ENCODE data around the gene DDX3X.
"Not testable (repeated sequence)": the region's sequence is repeated elsewhere in the genome, so short reads cannot be mapped to it uniquely, and the experiment has no call there.

DDX3X gene

DNA sequence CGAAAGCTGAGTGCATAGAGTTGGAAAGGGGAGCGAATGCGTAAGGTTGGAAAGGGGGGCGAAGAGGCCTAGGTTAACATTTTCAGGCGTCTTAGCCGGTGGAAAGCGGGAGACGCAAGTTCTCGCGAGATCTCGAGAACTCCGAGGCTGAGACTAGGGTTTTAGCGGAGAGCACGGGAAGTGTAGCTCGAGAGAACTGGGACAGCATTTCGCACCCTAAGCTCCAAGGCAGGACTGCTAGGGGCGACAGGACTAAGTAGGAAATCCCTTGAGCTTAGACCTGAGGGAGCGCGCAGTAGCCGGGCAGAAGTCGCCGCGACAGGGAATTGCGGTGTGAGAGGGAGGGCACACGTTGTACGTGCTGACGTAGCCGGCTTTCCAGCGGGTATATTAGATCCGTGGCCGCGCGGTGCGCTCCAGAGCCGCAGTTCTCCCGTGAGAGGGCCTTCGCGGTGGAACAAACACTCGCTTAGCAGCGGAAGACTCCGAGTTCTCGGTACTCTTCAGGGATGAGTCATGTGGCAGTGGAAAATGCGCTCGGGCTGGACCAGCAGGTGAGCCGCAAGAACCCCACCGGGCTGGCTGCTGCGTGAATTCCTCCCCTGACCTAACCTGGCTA, at the start of gene DDX3X:
Gene DDX3X (plus strand): TSS at position 419 of the 619 bp plus-strand sequence. CDS start 91 bp downstream, at position 510.
- DNase-seq (ENCODE audit: low read depth in 2 of 2): peak; percentile 74 to 83

DNA sequence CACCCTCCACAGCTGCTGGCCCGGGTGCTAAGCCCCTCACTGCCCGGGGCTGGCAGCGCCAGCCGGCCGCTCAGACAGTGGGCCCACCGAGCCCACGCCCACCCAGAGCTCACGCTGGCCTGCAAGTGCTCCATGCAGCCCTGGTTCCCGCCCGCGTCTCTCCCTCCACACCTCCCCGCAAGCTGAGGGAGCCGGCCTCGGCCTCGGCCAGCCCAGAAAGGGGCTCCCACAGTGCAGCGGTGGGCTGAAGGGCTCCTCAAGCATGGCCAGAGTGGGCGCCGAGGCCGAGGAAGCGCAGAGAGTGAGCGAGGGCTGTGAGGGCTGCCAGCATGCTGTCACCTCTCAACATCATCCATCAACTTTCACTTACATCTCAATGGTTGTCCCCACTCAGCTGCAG, 48.0 kb upstream of the DDX3X start:
- not testable (repeated sequence) for DNase-seq (ENCODE audit: low read depth in 2 of 2)

DNA sequence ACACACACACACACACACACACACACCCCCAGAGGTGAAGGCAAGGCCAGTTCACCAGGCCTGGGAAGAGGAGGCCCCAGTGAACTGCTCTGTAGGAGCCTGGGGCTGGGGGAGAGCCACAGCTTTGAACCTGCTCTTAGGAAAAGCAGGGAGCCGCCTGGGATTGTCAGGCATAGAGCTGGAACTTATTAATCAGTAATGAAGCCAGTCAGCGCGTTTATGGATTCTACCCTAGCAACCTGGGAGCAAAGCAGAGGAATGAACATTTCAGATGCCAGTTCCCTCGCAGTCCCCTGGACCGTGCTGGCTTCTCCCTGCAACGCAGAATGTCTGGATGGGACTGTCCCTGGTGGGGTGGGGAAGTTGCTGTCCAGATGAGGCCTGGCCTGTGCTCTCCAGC, 45.3 kb upstream of the DDX3X start:
- DNase-seq (ENCODE audit: low read depth in 2 of 2): no peak

DNA sequence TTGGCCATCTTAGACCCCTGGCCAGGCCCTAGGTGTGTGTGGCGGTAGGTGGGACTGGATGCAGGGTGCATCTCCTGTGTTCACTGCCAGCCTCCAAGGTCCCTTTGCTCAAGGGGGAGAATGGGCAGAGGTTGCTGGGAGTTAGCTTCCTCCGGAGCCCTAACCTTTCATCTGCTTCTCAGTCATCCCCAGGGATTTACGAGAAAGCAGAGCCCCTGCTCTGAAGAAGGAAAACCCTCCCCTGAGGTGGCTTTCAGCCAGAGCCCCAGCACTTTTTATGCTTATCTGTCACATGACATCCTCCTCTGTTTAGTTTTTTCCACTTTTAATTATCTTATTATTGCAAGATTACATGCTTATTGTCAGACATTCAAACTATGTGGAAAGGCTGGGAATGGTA, 44.9 kb upstream of the DDX3X start:
- DNase-seq (ENCODE audit: low read depth in 2 of 2): no peak

DNA sequence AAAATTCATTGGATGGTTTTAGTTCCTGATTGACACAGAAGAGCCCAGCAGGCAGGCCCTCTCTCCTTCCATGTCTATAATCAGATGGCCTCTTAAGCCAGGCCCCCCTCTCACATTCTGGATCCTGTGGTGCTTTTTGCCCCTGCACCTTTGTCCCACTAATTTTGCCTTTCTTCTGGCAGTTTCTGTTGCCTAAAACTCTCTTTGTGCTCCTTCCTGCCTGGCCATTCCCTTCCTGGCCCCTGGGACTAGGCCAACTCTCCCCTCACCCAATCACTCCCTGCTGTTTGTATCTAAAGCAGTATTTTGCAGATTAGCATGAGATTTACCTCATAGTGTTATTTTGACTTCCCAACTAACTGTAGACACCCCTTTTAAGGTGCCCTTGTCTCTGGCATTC, 42.7 kb upstream of the DDX3X start:
- no peak for DNase-seq (ENCODE audit: low read depth in 2 of 2)

DNA sequence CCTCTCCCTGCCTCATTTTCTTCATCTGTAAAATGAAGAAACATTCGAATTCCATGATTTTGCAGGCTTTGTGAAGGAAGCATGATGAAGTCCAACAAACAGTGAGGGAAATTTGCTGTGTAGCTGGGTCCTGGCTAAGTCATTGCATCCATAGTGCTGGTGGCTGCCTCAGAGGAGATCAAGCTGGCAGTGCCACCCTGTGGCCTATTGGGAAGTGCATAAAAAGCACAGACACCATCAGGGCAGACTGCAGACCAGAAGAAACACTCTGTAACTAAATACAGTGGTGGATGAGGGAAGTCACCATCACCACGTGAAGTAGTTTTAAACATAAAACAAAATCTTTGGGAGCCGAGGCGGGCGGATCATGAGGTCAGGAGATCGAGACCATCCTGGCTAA, 40.7 kb upstream of the DDX3X start:
- DNase-seq (ENCODE audit: low read depth in 2 of 2): no peak

DNA sequence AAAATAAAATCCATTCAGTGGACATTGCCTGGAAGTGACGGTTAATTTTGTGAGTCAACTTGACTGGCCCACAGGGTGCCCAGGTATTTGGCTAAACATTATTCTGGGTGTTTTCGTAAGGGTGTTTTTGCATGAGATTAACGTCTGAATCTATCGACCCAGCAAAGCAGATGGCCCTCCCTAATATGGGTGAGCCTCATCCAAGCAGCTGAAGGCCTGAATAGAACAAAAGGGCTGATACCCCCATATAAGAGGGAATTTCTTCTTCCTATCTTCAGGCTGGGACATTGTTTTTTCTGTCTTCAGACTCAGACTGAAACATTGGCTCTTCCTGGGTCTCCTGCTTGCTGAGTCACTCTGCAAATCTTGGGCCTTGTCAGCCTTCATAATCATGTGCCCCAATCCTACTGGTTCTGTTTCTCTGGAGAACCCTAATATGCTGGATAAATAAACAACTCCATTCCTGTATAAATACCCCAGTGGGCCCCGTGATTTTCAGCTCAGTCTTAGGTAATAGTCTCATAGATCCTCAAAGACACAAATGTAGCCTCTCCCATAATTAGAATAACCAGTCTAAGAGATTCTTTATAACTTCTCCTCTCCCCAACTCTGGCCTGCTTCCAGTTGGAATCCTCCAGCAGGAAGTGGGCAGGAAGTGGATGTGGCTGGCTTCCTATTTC, 33.1 kb upstream of the DDX3X start:
- DNase-seq (ENCODE audit: low read depth in 2 of 2): no peak

DNA sequence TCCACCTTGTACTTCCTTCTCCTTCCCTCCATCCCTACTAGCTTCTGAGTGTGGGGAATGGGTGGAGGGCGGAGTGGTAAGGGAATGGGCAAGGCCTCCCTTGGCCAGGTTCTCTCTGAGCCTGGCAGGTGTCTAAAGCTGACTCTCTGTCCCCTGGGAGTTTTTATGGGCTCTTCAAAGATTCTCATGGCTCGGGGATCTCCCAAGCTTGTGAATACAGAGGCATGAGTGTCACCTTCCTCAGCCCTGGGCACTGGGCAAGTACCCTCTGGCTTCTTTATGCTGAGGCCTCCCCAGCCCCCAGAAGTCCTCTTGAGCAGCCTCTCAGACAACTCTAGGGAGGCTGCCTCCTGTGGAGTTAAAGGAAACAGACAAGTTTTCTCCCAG, 32.5 kb upstream of the DDX3X start:
- no peak for DNase-seq (ENCODE audit: low read depth in 2 of 2)

DNA sequence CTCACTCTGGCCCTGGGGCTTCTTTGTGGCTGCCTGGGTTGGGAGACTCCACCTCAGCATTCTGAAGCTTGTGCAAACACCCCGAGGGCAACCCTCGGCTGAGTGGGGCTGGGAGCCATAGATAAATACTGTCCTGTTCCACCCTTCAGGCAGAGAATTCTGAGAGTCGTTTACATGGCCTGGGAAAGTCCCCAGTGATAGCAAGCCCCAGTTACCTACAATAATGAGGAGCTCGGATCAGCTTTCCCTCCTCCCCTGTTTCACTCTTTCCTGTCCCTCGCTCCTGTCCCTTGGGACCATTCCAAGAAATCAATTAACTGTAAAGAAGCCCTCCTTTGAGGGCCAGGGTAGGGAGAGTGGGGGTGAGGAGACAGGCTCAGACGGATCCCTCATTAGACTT, 31.6 kb upstream of the DDX3X start:
- no peak for DNase-seq (ENCODE audit: low read depth in 2 of 2)

DNA sequence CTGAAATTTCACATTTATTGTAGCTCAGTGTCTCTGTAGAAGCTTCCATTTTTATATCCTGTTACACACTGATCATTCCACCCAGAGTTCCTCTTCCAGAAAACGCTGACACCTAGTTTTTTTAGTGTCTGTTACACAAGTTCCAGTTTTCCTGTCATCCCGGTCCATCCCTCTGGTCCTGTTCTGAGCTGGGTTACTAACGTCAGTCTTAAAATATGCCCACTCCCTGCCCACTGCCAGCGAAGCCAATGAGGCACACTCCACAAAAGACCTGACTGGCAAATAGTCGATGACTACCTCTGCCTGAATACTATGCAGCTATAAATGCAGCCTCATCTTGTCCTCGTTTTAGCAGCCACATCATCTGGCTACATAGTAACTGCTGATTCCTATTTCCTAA, 30.9 kb upstream of the DDX3X start:
- DNase-seq (ENCODE audit: low read depth in 2 of 2): no peak

DNA sequence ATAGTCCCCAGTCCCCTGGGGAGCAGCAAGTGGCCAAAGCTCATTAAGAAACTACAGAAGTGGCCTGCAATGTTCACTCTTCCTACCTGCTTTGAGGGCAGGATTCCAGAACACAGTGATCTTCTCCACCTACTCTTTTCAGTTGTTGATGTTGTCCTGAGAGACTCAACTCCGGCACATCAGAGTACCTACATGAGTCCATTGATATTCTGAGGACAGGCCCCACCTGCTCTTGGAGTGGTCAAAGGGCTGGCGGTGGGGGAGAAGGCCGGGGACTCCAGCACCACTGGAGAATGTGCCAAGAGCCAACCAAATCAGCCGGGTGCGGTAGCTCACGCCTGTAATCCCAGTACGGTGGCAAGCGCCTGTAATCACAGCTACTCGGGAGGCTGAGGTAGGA, 29.8 kb upstream of the DDX3X start:
- DNase-seq (ENCODE audit: low read depth in 2 of 2): no peak

DNA sequence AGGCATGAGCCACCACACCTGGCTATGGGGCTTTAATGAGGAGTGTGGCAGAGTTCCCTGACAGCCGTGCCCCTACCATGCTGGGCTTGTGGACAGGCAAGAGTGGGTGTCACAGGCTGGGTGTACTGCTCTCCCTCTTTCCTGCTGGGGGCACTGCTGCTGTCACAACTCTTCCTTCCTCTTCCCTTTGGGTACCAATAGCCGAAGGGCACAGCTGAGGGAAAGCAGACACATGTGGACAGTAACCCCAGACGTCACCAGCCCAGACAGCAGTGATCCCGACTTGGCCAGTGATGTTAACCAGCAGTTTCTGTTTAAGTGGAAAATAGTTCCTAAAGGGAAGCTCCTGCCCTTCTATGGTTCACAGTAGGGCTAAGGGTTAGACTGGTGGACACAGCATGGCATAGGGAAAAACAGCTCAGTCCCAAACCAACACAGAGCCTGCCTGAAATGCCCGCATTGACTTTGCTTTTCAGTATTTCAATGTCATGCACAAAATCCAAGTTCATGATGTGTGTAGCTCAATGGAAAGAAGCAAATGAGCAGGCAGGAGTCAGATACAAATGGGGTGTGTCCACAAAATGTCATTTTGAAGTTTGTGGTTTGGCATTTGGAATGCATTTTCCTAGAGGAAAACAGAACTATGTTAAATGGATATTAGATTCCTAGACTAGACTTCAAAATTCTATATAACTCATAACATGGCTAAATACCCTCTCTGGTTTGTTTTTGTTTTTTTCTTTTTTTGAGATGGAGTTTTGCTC, 24.9 kb upstream of the DDX3X start:
- no peak for DNase-seq (ENCODE audit: low read depth in 2 of 2)

DNA sequence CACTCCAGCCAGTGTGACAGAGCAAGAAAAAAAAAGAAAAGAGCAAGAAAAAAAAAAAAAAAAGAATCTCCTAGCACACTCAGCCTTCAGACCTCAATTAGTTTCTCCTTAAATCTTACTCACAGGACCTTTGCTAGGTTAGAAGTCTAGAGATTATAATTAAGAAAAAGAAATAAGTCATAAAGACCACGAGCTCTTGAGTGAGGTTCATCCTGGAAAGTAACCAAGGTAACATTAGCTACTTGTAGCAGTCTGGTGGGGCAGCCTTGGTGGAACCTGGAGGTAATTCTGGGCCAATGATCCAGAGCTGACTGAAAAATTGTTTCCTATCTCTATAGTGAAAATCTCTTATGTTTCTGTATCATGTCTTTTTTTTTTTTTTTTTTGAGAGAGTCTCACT, 21.2 kb upstream of the DDX3X start:
- DNase-seq (ENCODE audit: low read depth in 2 of 2): no peak

DNA sequence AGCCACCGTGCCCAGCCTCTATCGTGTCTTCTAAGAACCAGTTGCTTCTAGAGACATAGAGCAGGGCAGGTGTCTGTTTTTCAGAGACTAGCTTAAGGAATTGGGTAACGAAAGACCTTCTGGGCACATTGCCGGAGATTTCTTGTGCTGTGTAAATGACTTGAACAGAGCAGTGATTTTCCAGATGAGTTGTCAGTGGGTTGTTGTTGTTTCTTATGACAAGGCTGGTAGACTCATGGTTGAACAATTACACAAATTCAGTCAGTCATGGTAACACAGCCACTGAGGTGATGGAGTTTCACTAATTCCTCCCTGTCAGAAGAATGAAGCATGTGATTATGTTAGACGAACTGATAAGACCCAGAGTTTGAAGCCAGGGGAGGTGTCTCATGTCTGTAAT, 20.5 kb upstream of the DDX3X start:
- no peak for DNase-seq (ENCODE audit: low read depth in 2 of 2)

DNA sequence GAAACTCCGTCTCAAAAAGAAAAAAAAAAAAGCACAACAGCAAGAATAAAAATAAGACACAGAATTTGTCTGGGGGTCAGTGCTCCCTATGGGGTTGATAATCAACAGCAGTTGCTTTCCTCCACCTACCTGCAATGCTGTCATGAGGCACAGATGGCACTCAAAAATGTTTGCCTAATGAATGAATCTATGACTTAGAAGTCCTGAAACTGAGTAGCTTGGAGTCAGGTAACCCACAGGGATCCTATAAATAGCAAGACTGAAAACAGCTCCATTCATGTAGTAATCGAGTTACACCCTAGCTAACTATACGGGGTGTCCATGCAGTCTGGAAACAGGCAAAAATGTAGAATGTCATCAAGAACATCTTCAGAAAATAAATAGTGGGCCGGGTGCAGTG, 19.8 kb upstream of the DDX3X start:
- DNase-seq (ENCODE audit: low read depth in 2 of 2): no peak

DNA sequence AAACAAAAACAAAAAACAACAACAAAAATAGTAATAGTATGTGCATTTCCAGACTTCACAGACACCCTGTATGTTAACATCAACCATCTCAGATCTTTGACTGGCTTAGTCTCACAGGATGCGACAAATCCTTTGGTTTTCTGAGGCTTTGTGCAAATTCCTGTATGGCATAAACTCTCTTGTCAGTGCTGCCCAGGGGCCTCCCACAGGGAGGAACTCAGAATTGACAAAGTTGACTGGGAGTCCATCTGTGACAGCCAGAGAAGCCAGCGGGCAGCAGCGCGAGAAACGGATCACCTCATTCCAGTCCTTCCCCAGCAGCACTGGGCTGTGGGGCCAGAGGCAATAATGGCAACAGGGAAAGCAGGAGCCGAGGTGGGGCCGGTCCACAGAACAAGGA, 19.1 kb upstream of the DDX3X start:
- DNase-seq (ENCODE audit: low read depth in 2 of 2): no peak

DNA sequence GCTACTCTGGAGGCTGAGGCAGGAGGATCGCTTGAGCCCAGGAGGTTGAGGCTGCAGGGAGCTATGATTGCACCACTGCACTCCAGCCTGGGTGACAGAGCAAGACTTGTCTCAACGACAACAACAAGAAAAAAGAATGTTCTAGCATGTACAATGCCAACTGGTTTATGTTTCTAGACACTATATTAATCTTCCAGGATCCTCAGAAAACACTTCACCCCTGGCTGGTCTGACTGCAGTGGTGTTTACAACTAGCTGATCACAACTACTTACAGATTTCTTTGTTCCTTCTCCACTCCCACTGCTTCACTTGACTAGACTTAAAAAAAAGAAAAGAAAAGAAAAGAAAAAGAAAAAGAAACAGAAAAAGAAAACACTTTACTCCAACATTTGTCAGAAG, 17.7 kb upstream of the DDX3X start:
- DNase-seq (ENCODE audit: low read depth in 2 of 2): not testable (repeated sequence)

DNA sequence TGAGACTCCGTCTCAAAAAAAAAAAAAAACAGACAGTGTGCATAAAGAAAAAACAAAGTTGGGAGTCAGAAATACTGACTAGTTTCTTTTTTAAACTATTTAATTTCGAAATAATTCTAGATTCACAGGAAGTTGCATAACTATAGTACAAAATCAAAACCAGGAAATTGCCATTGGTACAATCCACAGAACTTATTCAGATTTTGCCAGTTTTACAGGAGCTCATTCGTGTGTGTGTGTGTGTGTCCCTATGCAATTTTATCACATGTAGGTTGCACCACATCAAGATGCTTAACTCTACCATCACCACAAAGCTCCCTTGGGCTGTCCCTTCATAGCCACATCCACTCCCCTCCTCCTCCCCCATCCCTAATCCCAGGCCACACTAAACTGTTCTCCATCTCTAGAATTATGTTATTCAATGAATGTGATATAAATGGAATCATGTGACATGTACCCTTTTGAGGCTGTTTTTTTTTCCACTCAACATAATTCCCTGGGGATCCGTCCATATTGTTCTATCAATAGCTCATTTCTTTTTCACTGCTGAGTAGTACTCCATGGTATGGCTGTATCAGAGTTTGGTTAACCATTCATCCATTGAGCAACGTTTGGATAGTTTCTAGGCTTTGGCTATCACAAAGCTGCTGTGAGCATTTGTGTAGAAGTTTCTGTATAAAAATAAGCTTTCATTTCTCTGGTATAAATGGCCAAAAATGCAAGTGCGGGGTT, 16.3 kb upstream of the DDX3X start:
- no peak for DNase-seq (ENCODE audit: low read depth in 2 of 2)

DNA sequence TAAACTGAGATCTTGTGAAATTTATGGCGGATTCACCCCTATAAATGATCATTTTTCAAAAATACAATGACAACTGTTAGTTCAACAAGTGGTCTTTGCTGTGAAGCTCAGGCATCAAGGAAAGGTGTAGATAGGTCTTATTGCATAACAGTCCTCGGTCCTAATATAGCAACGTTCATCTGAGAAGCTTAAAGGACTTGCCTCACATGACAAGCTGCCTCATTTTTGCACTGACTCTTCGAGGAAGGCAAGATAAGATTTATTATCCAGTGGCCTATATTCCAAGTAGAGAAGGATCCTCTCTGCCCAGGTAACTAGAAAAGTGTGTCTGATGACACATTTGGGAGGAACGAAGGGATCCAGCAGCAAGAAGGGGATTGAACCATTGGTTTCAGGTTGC, 13.6 kb upstream of the DDX3X start:
- DNase-seq (ENCODE audit: low read depth in 2 of 2): no peak

DNA sequence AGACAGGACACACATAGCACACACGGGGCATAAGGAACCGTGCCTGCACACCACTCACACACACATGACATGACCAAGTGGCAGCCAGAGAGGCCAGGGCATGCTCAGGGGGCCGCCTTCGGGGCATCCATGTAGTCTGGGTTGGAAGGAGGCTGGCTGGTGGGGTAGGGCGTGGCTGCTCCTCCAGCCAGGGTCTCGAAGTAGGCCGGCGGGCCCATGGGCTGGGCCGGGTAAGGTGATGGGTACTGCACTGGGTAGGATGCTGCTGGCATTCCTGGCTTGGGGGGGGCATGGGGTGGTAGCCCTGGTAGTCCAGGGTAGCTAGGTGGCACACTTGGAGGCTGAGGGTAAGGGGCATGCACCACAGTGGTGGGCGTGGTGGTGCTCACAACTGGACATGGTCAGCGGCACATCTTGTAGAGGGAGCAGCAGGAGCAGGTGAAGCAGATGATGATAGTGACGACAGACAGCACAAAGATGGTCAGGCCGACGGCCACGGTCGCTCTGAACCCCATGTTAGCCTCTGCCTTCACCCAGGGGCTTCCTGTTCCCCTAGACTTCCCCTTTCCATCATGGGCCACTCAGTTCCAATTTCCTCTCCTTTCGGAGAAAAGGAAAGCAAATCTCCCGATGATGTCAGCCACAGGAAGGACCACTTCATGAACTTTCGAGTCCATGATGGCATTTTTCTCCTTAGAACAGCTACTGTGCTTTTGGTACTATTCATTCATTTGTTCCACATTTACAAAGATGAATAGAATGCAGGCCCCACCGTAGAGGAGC, 10.9 kb upstream of the DDX3X start:
- DNase-seq (ENCODE audit: low read depth in 2 of 2): no peak

DNA sequence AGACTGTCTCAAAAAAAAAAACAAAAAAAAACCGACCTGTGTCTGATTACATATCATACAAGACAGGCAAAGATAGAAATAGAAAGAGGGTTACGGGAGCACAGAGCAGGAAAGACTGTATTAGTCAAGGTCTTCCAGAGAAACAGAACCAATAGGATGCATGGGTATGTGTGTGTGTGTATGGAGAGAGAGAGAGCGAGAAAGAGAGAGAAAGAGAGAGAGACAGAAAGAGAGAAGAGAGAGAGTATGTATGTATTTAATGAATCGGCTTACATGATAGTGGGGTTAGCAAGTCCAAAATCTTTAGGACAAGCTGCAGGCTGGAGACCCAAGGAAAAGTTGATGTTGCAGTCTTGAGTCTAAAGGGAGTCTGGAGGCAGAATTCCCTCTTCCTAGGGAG, 7.5 kb upstream of the DDX3X start:
- no peak for DNase-seq (ENCODE audit: low read depth in 2 of 2)

DNA sequence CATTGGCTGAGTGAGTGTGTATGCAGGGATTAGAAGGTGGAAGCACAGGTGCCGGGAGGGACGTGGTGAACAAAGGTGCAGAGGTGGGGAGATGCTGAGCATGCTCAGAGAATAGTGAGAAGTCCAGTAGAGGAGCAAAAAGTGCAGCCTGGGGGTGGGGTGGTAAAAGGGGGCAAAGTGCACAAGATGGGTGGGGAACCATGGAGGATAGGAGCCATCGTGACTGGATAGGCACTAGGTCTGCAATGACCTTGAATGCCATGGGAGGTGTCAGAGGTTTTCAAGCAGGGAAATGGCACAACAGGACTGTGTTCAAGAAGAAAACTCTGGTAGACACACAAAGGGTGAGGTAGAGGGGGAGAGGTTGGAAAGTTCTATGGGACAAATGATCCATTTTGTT, 6.6 kb upstream of the DDX3X start:
- DNase-seq (ENCODE audit: low read depth in 2 of 2): no peak

Measured in stimulated activated CD8-positive, alpha-beta memory T cell treated with anti-CD3 and anti-CD28 coated beads, Interleukin-15, amount 100 ng/mL, for 48 hours (primary cell).